Activated CD8-positive, alpha-beta memory T cell treated with anti-CD3 and anti-CD28 coated beads for 1 hour (primary cell): ENCODE measurements around the gene HYAL3.
A peak's percentile ranks its signal among the peaks of the same experiment; 100 is the strongest.

ENCODE experiments used
- DNase-seq, 2 donors: peaks; one replicate each; pipeline ENCODE4 v3.0.0-alpha.2; 2020; ENCODE audit warnings: low read depth in 1 of 2; ENCODE audit errors: extremely low read depth in 1 of 2

Gene HYAL3

GRCh38 chr3:50298836-50299637 is at the start of gene HYAL3, which contains the start of gene NAA80:
Gene HYAL3, minus strand, starts transcription at chr3:50299405. Its CDS starts 3,803 bp downstream, at chr3:50295602.
Gene NAA80, minus strand, starts transcription at chr3:50299405. Its CDS starts 1,942 bp downstream, at chr3:50297463.
- DNase-seq: peak; percentile 97 to 99

- DNase-seq: peak; percentile 47 to 57
Observed at GRCh38 chr3:50347187-50347813, 48.1 kb upstream of the HYAL3 start.

GRCh38 chr3:50345586-50346234 is 46.5 kb upstream of the HYAL3 start, which contains the start of gene ZMYND10:
Gene ZMYND10, minus strand, starts transcription at chr3:50345732. Its CDS starts 153 bp downstream, at chr3:50345579.
- peak; percentile 38 to 66 for DNase-seq

- DNase-seq: no peak
Observed at GRCh38 chr3:50345008-50345407, 45.8 kb upstream of the HYAL3 start.

- DNase-seq: no peak
Observed at GRCh38 chr3:50342813-50343633, 43.8 kb upstream of the HYAL3 start.

GRCh38 chr3:50341996-50342650 is 42.9 kb upstream of the HYAL3 start:
- no peak for DNase-seq

- no peak for DNase-seq
Observed at GRCh38 chr3:50341537-50341936, 42.3 kb upstream of the HYAL3 start.

- DNase-seq: peak in 1 of 2 donors; percentile 43
Observed at GRCh38 chr3:50340448-50341329, 41.5 kb upstream of the HYAL3 start, which contains the start of gene RASSF1. Gene RASSF1, minus strand, starts transcription at chr3:50340836. Its CDS starts 31 bp downstream, at chr3:50340805.

GRCh38 chr3:50340147-50340447 is 40.9 kb upstream of the HYAL3 start:
- DNase-seq: no peak

- DNase-seq: no peak
Observed at GRCh38 chr3:50339485-50340146, 40.4 kb upstream of the HYAL3 start.

- DNase-seq: no peak
Observed at GRCh38 chr3:50338965-50339364, 39.8 kb upstream of the HYAL3 start.

GRCh38 chr3:50337175-50337861 is 38.1 kb upstream of the HYAL3 start:
- DNase-seq: peak; percentile 84 to 88

GRCh38 chr3:50336452-50337174 is 37.4 kb upstream of the HYAL3 start:
- DNase-seq: no peak

- DNase-seq: no peak
Observed at GRCh38 chr3:50334339-50335075, 35.3 kb upstream of the HYAL3 start.

GRCh38 chr3:50333744-50334328 is 34.6 kb upstream of the HYAL3 start:
- DNase-seq: no peak

GRCh38 chr3:50331364-50331907 is 32.2 kb upstream of the HYAL3 start:
- DNase-seq: no peak
